PFSK-1 (cell line): Measurements from ENCODE around the gene BAX.

Experiments
- FOXP2 ChIP-seq: optimal IDR thresholded peaks from 2 replicates; pipeline ENCODE3; 2011; ENCODE audit warnings: borderline replicate concordance, control low read depth, inconsistent platforms; ENCODE audit not compliant: insufficient read depth; ENCODE audit errors: extremely low read length, extremely low read depth
- POLR2AphosphoS5 ChIP-seq: IDR thresholded peaks from 2 replicates; pipeline ENCODE4 v1.6.1; 2012; ENCODE audit warnings: low read depth, mild to moderate bottlenecking, control low read depth, low read length, moderate library complexity
- REST ChIP-seq, 2 experiments: IDR thresholded peaks; 2 replicates each; pipeline versions ENCODE4 v1.6.1 to v1.8.0; 2011 to 2012; ENCODE audit warnings: low read depth in 2 of 2, low read length in 2 of 2, control low read depth in 1 of 2, inconsistent platforms in 1 of 2, mild to moderate bottlenecking in 1 of 2, moderate library complexity in 1 of 2; ENCODE audit not compliant: insufficient read depth in 1 of 2
- SIN3A ChIP-seq: IDR thresholded peaks from 2 replicates; pipeline ENCODE4 v1.6.1; 2012; ENCODE audit warnings: mild to moderate bottlenecking, low read length, moderate library complexity, borderline replicate concordance; ENCODE audit not compliant: insufficient read depth

- TF ChIP-seq POLR2AphosphoS5 (no peak), FOXP2 (no peak), SIN3A (no peak), REST (IDR thresholded peaks at IDR 0.05; ENCODE audit: insufficient read depth in 1 of 2, low read depth in 2 of 2, low read length in 2 of 2) (no peak)
Measured at GRCh38 chr19:48945415-48945814, 9.3 kb upstream of the BAX start.
